Stimulated activated CD8-positive, alpha-beta memory T cell treated with anti-CD3 and anti-CD28 coated beads, Interleukin-15, amount 100 ng/mL, for 1 hour (primary cell): Measurements from ENCODE around the gene SNRPA1.
"Not testable (repeated sequence)": the region's sequence is repeated elsewhere in the genome, so short reads cannot be mapped to it uniquely, and the experiment has no call there.

Source experiments
- DNase-seq: peaks from one replicate; pipeline ENCODE4 v3.0.0-alpha.2; 2020; ENCODE audit warnings: low read depth

SNRPA1 gene

DNA sequence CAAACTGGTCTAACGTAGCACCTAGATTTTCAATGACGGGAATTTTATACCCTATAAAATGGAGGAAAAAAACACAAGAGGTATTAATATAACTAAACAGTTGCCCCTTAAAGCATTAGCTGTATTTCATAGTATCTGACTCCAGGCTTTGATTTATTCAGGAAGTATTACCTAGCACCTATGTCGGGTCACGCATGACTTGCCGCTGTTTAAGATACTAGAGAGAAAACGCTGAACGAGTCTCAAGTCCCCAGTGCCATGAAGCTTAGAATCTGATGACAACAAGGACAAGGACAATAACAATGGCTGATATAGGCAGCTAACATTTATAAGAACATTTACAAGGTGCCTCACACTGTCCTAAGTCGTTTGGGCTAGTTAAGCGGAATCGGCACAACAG, 1.9 kb downstream of the SNRPA1 start:
- DNase-seq: no peak

DNA sequence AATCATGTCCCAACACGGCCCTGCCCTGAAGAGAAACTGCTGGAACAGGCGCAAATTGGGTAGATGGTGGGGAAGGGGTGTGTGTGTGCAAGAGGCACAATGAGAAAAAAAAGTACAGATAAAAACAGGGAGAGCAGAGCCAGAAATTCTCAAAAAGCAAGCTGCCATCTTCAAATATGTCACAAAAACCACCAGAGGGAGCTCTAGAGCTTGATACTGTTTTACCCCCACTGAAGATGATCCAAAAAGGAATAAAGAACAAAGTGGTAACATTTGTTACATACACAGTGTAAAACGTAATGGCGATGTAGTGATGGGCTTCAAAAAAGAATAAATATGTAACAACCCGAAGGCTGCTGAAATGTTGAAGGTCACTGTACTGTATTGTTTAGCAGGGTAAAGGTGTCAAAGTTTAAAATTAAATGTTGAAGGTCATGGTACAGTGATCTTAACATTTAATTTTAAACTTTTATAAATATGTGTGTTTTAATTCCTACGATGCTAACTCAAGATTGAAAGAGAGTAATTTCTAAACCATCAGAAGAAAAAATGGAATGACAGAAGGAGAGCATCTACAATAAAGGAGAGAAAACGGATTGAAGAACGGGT, 6.0 kb downstream of the SNRPA1 start:
- DNase-seq: no peak

DNA sequence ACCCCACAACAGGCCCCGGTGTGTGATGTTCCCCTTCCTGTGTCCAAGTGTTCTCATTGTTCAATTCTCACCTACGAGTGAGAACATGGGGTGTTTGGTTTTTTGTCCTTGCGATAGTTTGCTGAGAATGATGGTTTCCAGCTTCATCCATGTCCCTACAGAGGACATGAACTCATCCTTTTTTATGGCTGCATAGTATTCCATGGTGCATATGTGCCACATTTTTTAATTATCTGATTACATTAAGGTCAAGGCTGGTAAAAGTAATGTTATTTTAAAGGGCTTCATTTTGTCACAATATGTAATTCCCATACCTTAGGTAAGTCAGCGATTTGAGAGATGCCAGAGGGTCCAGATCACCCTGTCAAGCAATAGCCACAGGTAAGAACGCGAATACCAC, 7.7 kb downstream of the SNRPA1 start:
- DNase-seq: not testable (repeated sequence)

DNA sequence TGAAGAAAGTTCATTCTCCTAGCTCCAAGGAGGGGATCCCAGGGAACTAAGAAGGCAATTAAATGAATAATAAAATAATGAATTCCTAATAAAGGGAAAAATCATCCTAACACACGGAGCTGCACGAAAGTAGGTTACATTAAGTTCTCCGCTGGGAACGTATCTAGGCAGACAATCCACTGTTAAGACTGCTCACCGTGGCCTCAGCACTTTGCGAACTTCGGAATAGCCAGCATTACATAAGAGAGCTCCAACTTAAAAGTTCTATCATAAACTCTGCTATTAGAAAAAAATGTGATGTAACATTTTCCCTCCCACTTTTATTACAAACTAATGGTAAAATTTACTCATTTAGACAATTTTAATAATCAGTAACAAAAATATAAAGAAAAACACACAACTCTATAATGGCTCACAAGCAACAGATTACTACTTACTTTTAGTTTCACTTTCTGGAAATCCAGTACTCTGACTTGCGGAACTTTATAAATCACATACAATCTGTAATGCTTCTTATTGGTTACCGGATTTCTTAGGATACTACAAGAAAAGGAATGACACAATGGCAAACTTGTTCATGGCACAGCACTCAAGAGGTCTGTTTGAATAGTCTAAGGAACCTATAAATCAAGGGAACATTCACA, 8.5 kb downstream of the SNRPA1 start:
- DNase-seq: no peak

DNA sequence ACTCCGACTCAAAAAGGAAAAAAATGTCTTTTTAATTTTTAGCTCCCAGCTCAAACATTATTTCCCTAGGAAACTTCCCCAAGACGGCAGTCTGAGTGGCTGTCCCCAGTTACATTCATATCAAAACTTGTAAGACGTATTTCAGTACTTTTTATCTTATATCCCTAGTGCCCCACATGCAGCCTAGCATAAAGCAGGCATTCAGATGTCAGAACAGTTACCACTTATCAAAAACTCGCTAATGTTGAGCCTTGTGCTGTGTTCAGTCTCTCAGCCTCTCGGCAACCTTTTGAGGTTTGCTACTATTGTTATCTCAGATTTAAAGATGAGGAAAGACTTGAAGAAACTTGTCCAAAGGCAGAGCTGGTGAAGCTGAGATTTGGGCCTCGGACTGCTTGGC, 11.1 kb downstream of the SNRPA1 start:
- no peak for DNase-seq

DNA sequence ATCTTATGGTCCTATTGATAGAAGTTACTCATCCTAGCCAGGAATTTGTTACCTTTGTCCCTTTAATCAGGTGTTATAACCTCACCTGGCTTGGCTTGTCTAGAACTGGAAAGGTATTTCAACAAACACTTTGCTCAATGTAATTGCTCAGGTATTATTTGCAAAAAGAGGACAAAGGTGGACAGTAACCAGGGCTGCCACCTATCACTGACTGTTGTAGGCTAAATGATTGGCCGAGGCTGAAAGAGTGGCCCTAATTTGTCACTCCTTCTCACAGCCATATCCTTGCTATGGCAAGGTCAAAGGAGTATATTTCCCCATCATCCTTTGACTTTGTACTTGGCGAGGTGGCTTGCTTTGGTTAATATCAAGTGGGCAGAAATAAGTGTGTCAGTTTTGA, 15.0 kb downstream of the SNRPA1 start:
- no peak for DNase-seq

DNA sequence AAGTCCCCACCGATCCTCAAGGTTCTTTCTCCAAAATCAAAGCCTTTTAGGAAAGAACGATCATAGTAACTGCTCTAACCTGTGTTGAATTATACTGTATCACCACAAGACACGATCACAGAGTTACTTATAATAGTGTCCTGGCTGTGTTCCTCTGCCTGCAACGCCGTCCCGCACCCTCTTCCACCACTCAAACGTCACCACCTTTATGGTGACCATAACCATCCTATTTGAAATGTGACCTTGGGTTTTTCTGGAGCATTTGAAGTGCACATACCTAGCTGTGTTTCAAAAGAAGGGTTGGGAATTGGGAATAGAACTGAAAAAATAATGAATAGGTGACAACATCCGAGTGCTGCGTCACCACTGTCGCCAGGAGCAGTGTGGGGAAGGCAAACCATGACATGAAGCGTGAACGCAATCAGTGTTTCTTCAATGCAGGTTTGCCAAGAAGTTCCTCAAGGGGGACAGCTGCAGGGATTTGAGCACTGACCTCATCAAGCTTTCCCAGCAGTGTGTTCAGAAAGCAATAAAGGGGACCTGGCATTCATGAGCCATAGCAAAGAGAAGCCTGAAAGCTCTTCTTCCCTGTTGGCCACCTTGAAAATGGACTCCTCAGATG, 17.0 kb downstream of the SNRPA1 start:
- DNase-seq: no peak

DNA sequence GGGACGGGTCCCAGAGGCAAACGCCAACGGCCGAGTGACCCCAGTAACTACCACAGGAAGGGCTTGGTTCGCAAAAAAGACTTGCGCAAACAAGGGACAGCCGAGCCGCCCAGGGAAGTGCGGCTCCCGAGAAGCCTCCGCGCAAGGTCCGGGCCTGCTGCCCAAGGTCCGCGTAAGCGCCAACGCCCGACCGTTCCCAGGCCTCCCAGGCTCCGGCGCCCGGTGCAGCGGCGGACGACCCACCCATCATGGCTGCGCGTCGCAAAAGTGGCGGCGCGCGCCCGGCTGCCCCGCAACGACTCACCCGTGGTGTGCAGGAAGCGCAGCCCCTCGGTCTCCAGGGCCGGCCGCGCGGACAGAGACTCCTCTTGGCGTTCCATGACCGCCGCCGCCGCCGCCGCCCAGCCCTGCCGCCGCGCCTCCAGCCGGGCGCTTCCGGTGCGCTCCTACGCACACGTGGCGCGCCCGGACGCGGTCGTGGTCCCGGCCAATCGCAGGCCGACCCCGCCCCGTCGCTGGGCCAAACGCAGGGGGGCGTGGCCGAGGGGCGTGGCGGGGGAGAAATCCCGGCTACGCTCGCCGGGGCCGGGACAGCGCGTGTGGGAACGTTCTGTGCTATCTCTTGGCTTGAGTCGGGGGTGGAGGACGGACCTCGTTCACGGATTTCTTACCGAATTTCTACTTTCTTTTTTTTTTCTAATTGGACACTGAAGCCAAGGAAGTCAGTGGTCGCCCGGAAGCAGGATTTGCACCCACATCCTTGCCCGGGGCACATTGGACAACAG, 17.8 kb downstream of the SNRPA1 start, which contains the start of gene SELENOS:
Gene SELENOS (minus strand): TSS at position 448 of the 785 bp plus-strand sequence. CDS start 68 bp downstream, at position 380.
- peak; percentile 72 for DNase-seq

DNA sequence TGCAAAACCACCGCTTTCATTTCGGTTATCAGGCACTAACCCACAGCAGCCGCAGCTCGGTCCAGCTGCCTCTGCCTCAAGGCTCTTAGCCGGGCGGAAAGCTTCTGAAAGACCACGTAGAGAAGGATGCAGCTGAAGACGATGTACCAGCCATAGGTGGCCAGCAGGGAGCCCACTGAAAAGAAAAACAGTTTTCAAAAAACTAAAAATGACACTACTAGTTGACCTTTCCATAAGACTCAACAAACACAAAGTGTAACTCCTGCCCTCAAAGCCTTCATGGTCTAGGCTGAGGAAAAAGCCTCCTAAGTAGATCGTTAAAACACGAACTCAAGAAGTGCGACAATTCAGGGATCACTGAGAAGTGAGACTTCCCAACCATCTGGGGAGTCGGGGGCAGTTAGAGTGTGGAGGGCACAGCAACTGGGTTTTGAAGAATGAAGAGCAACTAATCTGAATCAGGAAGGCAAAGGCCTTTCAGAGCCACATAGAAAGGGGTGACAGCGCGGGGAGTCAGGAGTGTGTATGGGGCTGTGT, 18.5 kb downstream of the SNRPA1 start:
- DNase-seq: no peak

DNA sequence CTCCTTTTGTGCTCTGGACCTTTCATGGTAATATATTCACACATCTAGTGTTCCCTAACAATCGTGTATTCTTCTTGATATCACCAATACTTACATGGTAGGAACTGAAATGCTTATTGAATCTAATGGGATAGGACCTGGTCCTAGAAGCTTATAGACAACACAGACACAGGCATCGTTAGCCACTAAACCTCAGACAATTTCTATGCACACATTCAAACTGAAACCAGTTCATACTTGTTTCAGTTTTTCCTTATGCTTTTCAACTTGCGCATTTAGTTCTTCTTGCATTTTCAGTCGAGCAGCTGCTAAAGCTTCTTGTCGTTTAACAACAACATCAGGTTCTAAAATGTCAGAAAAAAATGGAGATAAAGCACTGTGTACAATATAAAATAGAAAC, 20.0 kb downstream of the SNRPA1 start:
- DNase-seq: no peak

DNA sequence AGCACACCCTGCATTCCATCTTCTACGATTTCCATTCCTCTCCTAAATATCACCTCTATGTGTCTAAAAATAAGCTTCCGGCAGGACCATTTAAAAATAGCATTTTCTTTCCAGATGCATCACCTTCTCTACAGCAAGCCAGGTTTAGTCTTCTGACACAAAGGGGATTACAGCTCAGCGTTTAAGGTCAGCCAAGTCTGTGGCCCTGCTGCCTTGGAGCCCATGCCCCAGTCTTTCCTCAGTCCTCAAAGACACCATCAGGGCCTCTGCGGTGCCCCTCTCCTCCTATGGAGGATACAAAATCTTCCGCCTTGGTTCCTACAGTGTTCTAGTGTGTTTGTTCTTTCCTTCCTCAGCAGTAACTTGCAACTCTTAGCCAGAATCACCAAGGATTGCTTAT, 21.5 kb downstream of the SNRPA1 start:
- DNase-seq: no peak

DNA sequence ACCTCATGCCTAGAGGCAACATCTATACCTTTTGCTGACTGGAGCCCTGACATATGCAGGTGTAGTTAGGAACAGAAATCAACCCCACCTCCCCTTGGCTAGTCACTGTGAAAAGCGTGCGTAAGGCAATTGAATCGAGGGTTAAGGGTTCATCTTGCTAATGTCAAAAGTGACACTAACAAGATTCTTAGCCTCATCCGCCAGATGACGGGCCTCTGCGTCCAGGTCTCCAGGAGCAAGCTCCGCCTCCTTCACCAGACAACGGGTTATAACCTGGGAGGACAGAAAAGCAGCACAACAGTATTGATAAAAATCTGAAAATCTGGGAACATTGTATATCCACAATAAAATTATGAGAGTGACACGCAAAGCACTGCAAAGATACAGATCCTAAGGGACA, 22.5 kb downstream of the SNRPA1 start:
- DNase-seq: no peak

DNA sequence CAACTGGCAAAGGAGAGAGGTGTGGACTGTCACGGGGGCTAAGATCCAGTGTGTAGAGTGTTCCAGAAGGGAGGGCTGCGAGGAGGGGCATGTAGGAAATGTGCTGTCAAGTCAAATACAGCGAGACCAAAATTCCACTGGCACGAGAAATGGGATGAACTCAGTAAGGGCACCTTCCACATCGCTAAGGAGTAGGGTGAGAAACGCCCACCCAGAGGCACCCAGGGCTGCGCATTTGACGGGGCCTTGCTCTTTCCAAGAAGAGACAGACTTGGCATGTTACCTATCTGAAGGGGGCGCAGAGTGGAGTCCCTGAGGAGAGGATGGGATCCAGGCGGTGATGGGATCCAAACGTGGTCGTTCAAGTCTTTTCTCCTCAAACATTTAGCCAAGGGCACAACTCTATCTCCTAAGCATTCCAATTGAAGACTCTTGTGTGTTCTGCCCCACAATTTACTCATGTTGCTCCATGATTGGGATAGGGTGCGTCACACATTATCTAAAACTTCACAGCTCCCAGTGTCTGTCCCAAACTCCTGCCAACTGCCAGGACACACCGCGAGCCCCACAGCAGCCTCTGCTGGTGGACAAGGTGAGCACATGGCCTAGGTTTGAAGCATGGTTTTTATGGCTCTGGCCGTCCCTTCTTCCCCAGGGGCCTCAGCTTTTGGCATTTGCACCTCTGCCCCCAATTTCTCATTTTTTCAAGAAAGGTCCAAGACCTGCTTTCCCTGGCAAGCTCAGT, 25.4 kb downstream of the SNRPA1 start:
- no peak for DNase-seq

DNA sequence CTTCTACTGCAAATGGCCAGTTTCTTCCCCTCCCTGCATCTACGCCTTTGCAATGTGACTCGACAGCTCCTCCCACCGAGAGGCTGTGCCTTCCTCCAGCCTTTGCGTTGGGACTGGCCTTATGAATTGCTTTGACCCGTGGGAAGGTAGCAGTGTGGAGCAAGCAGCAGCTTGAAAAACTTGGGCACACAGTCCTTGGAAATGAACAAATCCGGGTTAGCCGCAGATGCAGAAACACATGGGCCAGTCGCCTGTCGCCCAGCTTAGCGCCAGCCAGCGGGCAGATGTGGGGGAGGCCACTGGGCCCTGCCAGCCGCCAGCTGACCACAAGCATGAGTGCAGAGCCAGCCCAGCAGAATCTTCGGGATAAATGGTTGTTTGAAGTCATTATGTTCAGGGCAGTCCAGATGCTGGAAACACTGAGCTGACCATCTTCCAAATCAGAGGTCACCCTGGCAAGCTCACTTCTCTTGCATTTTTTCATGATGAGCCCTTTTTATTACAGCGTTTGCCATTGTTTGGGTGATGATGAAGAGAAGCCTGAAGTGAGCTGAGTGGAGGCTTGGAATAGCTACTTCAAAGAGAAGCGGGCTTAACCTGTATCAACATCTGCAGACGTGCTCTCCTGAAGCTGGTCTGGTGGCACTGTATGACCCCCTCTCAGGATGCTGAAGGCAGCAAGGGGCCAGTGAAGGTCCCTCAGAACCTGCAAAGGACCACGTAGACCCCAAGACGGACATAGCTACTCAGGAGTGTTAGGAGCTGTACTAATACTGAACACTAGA, 27.5 kb downstream of the SNRPA1 start:
- DNase-seq: no peak

DNA sequence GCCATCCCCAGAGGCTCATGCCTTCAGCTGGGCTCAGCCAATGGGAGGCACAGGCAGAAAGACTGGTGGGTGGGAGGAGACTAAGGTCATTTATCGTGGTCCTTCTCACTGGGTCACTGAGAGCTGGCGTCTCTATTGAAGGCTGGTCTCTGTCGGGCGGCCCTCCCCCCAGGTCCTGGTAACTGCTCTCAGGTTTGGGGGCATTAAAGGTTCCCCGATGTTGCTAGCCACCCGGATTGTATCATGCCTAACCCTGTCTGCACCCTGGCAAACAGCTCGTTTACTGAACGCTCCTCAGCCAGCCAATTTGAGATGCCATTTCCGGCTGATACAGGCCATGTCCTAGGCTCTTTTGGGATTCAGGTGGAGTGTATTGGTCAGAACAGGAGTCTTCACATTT, 28.3 kb downstream of the SNRPA1 start:
- no peak for DNase-seq

DNA sequence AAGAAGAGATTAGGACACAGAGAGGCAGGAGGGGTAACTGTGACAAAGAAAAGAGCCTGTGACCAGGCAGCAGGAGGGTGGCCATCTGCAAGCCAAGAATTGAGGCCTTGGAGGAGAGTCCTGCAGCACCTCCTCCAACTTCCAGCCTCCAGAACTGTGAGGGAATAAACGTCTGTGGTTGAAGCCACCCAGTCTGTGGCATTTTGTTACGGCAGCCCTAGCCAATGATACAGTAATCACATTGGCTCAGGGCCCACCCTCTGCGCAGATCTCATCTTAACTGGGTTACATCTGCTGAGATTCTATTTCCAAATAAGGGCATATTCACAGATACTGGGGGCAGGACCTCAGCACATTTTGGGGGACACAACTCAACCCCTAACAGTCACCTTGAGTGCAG, 29.0 kb downstream of the SNRPA1 start:
- no peak for DNase-seq

DNA sequence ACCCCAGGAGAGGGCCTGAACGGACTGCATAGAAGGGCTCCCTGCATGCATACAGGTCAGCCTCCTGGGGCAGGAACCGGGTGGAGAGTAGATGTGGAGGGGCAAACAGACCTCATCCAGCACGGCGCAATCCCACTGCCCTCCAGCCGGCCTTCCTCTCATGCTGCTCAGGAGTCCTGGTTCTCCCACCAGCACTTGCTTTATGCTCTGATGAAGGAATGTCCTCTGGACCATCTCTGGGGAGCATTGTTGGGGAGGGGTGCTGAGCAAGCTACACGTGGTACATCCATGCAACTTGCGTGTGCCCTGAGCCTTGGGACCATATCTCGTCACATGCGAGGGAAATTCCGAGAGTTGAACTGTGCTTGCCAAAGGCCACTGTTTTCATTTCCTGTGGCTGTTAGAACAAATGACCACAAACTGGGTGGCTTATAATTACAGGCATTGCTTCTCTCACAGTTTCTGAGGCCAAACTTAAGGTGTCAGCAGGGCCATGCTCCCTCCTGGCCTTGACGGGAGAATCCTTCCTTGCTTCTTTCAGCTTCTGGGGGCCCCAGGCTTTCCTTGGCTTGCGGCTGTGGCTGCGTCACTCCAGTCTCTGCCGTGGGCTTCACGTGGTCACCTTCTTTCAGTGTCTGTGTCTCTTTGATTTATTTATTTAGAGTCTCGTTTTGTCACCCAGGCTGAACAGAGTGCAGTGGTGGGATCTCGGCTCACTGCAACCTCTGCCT, 30.0 kb downstream of the SNRPA1 start:
- DNase-seq: no peak

DNA sequence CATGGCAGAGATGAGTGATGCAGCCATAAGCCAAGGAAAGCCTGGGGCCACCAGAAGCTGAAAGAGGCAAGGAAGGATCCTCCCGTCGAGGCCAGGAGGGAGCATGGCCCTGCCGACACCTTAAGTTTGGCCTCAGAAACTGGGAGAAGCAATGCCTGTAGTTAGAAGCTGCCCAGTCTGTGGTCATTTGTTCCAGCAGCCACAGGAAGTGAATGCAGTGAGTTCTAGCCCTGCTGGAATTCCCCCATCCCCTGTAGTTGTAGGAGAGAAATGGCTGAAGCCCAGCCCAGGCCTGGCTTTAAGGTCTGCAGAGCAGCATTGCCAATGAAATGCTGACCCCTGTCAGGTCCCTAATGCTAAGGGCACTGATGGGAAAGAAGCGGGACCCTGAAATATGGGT, 31.0 kb downstream of the SNRPA1 start:
- no peak for DNase-seq

DNA sequence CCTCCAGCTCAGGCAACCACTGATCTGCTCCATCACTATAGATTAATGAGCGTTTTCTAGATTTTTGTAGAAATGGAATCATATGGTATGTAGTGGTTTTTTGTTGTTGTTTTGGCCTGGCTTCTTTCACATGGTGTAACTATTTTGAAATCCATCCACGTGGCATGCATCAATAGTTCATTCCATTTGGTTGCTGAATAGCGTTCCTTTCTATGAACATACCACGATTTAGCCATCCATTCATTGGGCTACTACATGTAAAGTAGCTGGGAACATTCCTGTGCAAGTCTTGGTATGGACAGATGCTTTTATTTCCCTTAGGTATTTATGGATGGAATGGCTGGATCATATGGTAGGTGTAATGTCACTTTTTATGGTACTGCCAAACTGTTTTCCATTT, 32.5 kb downstream of the SNRPA1 start:
- no peak for DNase-seq
